Tibial artery (tissue), 4 donors: ENCODE measurements around the gene TBXAS1.

ENCODE experiments used
- DNase-seq, 2 donors: peaks; one replicate each; pipeline ENCODE4 v3.0.0-alpha.2; 2019
- H3K27ac ChIP-seq, 2 donors: fragments of 200-600 bp; sonication (generic) in 1 of 2; 1 replicate in 1 of 2; 2 replicates in 1 of 2; pipeline ENCODE4 v1.5.1; 2018 to 2019; ENCODE audit warnings: mild to moderate bottlenecking in 1 of 2
- H3K27me3 ChIP-seq, 2 donors: fragments of 200-600 bp; sonication (generic) in 1 of 2; one replicate each; pipeline versions ENCODE4 v1.5.1 to v1.6.0; 2016 to 2019
- H3K36me3 ChIP-seq, 3 donors: fragments of 200-600 bp; sonication (generic) in 2 of 3; one replicate each; pipeline ENCODE4 v1.5.1; 2016 to 2019; ENCODE audit warnings: mild to moderate bottlenecking in 2 of 3
- H3K4me1 ChIP-seq, 4 donors: fragments of 200-600 bp; sonication (generic) in 2 of 4; 1 replicate in 3 of 4; 2 replicates in 1 of 4; pipeline ENCODE4 v1.5.1; 2016 to 2019
- H3K4me3 ChIP-seq, 2 donors: fragments of 200-600 bp; sonication (generic) in 1 of 2; 1 replicate in 1 of 2; 2 replicates in 1 of 2; pipeline ENCODE4 v1.5.1; 2018 to 2019; ENCODE audit warnings: mild to moderate bottlenecking in 2 of 2
- H3K9me3 ChIP-seq, 3 donors: fragments of 200-600 bp; sonication (generic) in 1 of 3; one replicate each; pipeline ENCODE4 v1.5.1; 2016 to 2019
- intact Hi-C: fragments of 100-400 bp; cut with DNase I; formaldehyde crosslinking; loops from one replicate; pipeline ENCODE4 v1.15.0; 2023; ENCODE audit warnings: low total_unique reads
- TF ChIP-seq, protein P1 (sequence below), 2 experiments: fragments of 200-600 bp in 1 of 2; fragments of 450-650 bp in 1 of 2; IDR thresholded peaks; one replicate each; pipeline ENCODE4 v1.5.1; 2017 to 2019; ENCODE audit warnings: antibody characterized with exemption in 2 of 2, mild to moderate bottlenecking in 1 of 2, moderate library complexity in 1 of 2

The TBXAS1 gene

DNA sequence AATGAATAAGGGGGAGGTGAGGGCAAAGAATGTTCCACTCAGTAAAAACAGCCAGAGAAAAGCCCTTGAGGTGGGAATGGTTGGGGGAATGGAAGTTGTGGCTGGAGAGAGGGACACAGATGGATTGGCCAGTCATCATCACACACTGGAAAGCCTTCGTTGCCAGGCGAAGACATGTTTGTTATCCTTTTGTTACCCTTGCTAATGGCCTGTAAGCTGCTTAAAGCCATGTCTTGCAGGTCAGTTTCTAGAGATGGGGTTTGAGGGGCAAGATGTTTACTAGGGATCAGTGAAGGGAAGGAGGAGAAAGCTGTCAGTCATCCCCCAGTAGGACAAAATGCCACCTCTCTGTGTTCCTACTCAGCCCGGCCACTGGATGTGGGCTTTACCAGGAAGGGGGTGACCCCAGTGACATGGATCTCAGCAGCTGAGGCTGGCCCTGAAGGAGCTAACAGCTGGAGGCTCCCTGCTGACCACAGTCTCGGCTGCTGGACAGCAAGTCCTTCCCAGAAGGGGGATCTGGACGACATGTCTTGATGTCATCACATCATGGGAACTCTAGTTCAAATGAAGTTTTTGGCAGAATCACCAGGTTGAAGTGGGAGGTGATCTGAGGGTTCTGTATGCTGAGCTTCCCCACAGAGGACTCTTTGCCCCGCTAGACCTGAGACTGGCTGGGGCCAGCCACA, 66.2 kb downstream of the TBXAS1 start:
- Histone ChIP-seq H3K36me3 (no peaks in the 10 kb centered on the region), H3K27me3 (no peaks in the 10 kb centered on the region), H3K27ac (no peak overlapping the region), H3K4me1 (no peaks in the 10 kb centered on the region), H3K9me3 (no peaks in the 10 kb centered on the region), H3K4me3 (no peak overlapping the region)
- no peak for DNase-seq
- intact Hi-C loops: no loop called here
- TF ChIP-seq, protein P1, sequence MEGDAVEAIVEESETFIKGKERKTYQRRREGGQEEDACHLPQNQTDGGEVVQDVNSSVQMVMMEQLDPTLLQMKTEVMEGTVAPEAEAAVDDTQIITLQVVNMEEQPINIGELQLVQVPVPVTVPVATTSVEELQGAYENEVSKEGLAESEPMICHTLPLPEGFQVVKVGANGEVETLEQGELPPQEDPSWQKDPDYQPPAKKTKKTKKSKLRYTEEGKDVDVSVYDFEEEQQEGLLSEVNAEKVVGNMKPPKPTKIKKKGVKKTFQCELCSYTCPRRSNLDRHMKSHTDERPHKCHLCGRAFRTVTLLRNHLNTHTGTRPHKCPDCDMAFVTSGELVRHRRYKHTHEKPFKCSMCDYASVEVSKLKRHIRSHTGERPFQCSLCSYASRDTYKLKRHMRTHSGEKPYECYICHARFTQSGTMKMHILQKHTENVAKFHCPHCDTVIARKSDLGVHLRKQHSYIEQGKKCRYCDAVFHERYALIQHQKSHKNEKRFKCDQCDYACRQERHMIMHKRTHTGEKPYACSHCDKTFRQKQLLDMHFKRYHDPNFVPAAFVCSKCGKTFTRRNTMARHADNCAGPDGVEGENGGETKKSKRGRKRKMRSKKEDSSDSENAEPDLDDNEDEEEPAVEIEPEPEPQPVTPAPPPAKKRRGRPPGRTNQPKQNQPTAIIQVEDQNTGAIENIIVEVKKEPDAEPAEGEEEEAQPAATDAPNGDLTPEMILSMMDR (IDR thresholded peaks at IDR 0.05): no peak

DNA sequence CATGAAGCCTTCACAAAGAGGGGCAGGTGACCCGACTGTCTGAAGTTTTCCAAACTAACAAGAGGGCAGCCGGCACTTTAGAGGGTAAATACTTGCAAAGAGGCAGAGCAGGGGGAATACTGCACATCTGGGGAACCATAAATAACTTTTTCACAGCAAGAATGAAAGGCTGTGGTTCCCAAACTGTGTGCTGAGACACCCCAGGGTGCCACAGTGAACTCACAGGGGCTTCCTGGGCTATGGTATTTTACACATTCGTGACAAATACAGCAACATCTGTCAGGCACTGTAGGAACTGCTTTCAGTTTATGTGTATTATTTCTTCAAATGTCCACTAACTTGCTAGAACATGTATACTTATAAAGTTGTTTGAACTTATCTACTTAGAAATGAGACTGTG, 67.2 kb downstream of the TBXAS1 start:
- intact Hi-C loops: no loop called here
- Histone ChIP-seq H3K4me3 (no peak overlapping the region), H3K36me3 (no peaks in the 10 kb centered on the region), H3K4me1 (no peaks in the 10 kb centered on the region), H3K9me3 (no peaks in the 10 kb centered on the region), H3K27me3 (no peaks in the 10 kb centered on the region), H3K27ac (no peak overlapping the region)
- DNase-seq: no peak
- TF ChIP-seq, protein P1 (IDR thresholded peaks at IDR 0.05): no peak

DNA sequence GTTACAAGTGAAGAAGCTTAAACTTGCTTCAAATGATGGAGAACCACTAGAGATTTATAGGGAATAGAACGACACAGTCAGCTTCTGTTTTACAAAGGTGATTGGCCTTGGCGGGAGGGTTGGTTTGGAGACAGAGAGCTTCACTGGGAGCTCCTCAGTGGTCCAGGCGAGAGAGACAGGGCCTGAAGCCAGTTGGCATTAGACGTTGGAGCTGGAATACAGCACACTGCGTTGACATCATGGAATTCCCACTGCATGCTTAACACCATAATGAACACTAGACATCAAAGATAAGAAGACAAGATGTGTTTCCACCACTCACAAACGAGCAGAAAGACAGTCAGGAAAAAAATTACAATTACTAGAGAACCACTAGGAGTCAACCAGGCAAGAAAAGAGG, 67.8 kb downstream of the TBXAS1 start:
- no peak for DNase-seq
- no peaks in the 10 kb centered on the region for H3K4me1 ChIP-seq
- no peaks in the 10 kb centered on the region for H3K27me3 ChIP-seq
- no peaks in the 10 kb centered on the region for H3K36me3 ChIP-seq
- H3K27ac ChIP-seq: no peak overlapping the region
- H3K9me3 ChIP-seq: no peaks in the 10 kb centered on the region
- intact Hi-C loops: no loop called here
- H3K4me3 ChIP-seq: no peak overlapping the region
- TF ChIP-seq, protein P1 (IDR thresholded peaks at IDR 0.05): no peak

DNA sequence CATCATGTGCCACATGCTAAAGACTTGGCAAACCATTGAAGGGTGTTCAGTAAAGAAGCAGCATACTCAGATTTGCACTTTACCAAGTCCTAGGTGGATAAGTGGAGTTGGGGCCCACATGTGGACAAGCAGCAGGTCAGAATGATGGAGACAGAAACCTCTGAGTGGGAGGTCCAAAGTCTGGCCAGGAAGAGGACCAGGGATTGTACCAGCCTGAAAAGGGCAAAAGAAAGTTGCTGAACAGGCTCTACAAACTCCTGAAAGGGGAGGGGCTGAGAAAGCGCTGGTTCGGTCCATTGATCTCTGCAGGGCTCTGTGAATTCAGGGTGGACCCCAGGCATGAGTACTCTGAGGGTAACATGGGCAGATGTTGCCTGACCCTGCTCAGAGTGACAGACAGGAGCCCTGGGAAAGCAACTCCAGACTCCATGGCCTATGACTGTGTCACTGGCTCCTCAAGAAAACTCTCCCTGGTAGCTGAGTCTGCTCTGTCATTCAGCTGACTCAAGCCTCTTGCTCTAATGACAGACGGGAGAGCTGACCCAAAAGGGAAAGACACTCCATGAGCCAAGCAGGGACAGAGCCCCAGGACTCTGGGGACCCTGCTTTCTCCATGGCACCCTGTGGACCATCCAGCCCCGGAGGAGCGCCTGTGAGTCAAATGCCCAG, 68.5 kb downstream of the TBXAS1 start:
- no peaks in the 10 kb centered on the region for H3K27me3 ChIP-seq
- H3K4me3 ChIP-seq: no peak overlapping the region
- H3K36me3 ChIP-seq: no peaks in the 10 kb centered on the region
- no peak overlapping the region for H3K27ac ChIP-seq
- intact Hi-C loops: no loop called here
- no peaks in the 10 kb centered on the region for H3K9me3 ChIP-seq
- TF ChIP-seq, protein P1 (IDR thresholded peaks at IDR 0.05): no peak
- H3K4me1 ChIP-seq: no peaks in the 10 kb centered on the region
- DNase-seq: no peak

DNA sequence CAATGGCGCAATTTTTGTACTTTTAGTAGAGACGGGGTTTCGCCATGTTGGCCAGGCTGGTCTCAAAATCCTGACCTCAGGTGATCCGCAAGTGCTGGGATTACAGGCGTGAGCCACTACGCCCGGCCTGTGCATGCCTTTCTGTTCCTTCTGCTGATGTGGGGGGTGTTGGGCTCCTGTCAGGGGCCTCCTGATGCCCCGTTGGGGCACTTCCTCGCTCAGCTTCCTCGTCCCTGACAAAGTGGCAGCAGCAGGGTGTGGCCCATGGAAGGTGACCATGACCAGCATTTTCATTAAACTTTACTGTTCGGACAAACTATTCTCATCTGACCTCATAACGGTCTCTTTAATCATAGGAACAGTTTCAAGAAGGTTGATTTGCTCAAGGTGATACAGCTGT, 69.4 kb downstream of the TBXAS1 start:
- Histone ChIP-seq H3K4me1 (no peaks in the 10 kb centered on the region), H3K36me3 (no peaks in the 10 kb centered on the region), H3K9me3 (peaks cover 0 to 6% (median 0%) of the 10 kb centered on the region in 3 donors), H3K27ac (no peak overlapping the region), H3K4me3 (no peak overlapping the region), H3K27me3 (no peaks in the 10 kb centered on the region)
- TF ChIP-seq, protein P1 (IDR thresholded peaks at IDR 0.05): no peak
- intact Hi-C loops: no loop called here
- no peak for DNase-seq
